Activated T-helper 1 cell treated with anti-CD3 and anti-CD28 coated beads, Interleukin-12 subunit alpha, Interleukin-12 subunit beta, Interleukin-2, Interleukin-4 antibody, amounts not matched to agents 30 ng/mL and 10 ng/mL and 1 ng/mL, durations not matched to agents 14 hours and 24 hours and 36 hours (primary cell): ENCODE measurements around the gene ABHD8. TPM values are rescaled to one million over a fixed set of nuclear protein-coding genes. Genes with fewer than 3 reads are reported as not detected.
A peak's percentile ranks its signal among the peaks of the same experiment; 100 is the strongest.

Source experiments
- DNase-seq: peaks from one replicate; pipeline ENCODE4 v3.0.0; 2021; ENCODE audit warnings: low spot score
- H3K27ac Mint-ChIP-seq: one replicate; pipeline ENCODE4 v1.8.0; 2021; ENCODE audit warnings: mild to moderate bottlenecking, mixed read lengths
- H3K27me3 Mint-ChIP-seq: one replicate; pipeline ENCODE4 v1.8.0; 2022; ENCODE audit warnings: mild to moderate bottlenecking, moderate library complexity, mixed read lengths; ENCODE audit not compliant: insufficient read depth
- H3K36me3 Mint-ChIP-seq: one replicate; pipeline ENCODE4 v1.8.0; 2021; ENCODE audit warnings: low read depth, mixed read lengths
- H3K4me1 Mint-ChIP-seq: one replicate; pipeline ENCODE4 v1.8.0; 2021; ENCODE audit warnings: low read depth, mixed read lengths
- H3K4me3 Mint-ChIP-seq: one replicate; pipeline ENCODE4 v1.8.0; 2021; ENCODE audit warnings: mild to moderate bottlenecking, moderate library complexity, mixed read lengths
- H3K9me3 Mint-ChIP-seq: one replicate; pipeline ENCODE4 v1.8.0; 2021; ENCODE audit warnings: mixed read lengths
- intact Hi-C: fragments of 100-400 bp; cut with micrococcal nuclease; formaldehyde crosslinking; loops from one replicate; pipeline ENCODE4 v1.15.1; 2024
- total RNA-seq: library from RNA; stranded (reverse); gene quantifications from 2 replicates; pipeline ENCODE4 v1.2.3, GENCODE V29; 2022

Gene ABHD8
- total RNA-seq, 1 donor from 2014 or later: 9.0 TPM

DNA sequence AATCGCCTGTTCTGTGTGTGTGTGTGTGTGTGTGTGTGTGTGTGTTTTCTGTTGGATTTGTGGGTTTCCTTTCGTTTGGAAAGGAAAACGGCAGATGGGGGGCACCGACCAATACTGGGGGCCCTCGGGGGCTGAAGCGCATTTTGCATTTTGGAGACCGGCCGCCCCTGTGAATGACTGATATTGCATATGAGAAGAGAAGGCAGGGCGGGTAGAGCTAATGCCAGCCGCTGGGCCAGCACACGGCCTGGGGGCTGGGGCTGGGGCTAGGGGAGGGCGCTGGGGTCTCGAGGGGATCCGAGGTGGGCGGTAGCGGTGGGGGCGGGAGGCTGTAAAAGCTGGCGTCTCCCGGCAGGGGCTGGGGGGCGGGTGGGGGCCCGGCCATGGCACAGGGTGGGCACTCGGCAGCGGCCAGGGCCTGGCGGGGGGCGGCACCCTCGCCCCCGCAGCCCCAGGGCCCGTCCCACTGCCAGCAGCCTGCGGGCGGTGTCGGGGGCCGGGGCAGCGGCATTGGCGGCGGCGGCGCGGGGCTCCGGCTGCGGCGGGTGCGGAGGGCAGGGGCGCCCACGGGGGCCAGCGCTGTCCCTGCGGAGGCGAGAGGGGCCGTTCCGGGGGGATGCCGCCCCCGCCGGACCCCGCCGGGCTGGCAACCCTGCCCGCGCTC is 20.2 kb upstream of the ABHD8 start:
- Mint-ChIP-seq H3K27ac (no peak overlapping the region), H3K9me3 (no peaks in the 10 kb centered on the region), H3K4me1 (no peaks in the 10 kb centered on the region), H3K36me3 (peaks cover 11% of the 10 kb centered on the region), H3K27me3 (no peaks in the 10 kb centered on the region), H3K4me3 (peak overlapping the region; percentile 42)
- intact Hi-C loops: no loop called here
- DNase-seq: no peak

DNA sequence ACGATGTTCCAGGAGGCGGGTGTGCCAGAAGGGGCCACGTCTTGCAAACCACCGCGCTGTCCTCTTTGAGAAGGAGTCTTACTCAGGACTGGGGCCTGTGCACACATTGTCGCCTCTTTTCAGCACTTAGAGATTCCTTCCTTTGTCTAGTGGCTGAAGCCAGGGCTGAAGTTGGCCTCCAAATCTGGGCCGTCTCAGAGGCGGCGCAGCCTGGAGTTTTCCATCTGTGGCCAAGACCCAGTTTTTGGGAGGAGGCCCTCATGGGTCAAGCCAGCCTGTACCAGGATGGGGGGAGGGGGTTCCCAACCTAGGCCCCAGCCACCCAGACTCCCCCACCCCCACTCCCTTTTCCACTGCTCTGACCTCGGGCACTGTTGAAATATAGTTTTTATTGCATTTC is 19.6 kb upstream of the ABHD8 start:
- Mint-ChIP-seq H3K36me3 (peaks cover 11% of the 10 kb centered on the region), H3K4me1 (no peaks in the 10 kb centered on the region), H3K9me3 (no peaks in the 10 kb centered on the region), H3K27ac (no peak overlapping the region), H3K27me3 (no peaks in the 10 kb centered on the region), H3K4me3 (no peak overlapping the region)
- no peak for DNase-seq
- intact Hi-C loops: no loop called here

DNA sequence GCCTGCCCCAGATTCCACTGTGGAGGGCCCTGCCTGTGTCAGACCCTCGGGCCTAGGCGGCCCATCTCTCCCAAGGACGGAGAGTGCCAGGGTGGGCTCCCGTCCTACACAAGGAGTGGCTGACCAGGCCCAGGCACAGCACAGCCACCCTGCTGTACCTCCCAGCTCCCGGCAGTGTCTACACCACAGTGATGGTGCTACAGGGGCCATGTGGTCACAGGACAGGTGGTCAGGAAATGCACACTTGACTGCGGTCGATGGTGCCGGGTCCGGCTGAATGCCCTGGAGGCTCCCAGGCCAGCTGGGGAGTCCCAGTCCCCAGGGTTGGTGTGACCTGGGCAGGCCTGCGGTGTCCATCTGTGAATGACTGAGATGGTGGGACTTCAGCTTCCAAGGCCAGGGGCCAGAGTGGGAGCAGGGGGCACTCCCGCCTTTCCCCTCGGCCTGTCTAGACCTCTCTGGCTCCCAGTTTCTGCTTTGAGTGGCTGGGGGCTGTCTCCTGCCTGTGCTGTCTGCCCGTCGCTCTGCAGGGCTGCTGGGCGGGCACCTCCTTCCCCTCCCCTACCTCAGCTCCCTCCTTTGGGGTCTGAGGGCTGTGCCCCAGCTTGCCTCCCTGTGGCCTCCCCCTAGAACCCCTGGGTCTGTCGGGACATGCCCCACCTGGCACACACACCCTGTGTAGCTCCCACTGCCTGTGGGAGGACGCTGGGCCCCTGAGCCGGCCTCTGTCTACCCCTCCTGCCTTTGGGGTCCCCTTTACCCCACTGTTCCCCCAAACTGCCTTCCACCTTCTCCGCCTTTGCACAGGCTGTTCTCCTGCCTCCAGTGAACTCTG is 18.6 kb upstream of the ABHD8 start:
- Mint-ChIP-seq H3K36me3 (peaks cover 11% of the 10 kb centered on the region), H3K27ac (no peak overlapping the region), H3K9me3 (no peaks in the 10 kb centered on the region), H3K27me3 (no peaks in the 10 kb centered on the region), H3K4me1 (no peaks in the 10 kb centered on the region), H3K4me3 (no peak overlapping the region)
- intact Hi-C loops: no loop called here
- DNase-seq: no peak

DNA sequence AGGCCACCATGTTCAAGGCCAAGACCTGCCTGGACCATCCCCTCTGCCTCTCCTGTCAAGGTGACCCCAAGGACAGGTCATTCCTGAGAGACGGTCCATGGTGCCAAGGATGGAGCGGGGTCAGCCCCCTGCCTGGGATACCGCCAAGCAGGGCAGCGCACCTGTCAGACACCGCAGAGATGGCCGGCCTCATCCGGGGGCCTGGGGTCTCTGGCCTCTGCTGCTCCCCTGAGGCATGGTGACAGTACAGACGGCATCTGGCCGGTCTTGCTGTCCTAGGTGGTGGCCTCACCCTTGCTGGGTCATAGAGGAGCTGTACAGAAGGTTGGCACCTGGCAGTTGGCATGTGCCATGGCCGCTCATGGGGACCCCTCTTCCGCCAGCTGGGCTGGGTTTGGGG is 17.2 kb upstream of the ABHD8 start:
- Mint-ChIP-seq H3K36me3 (peaks cover 18% of the 10 kb centered on the region), H3K9me3 (no peaks in the 10 kb centered on the region)
- DNase-seq: no peak

DNA sequence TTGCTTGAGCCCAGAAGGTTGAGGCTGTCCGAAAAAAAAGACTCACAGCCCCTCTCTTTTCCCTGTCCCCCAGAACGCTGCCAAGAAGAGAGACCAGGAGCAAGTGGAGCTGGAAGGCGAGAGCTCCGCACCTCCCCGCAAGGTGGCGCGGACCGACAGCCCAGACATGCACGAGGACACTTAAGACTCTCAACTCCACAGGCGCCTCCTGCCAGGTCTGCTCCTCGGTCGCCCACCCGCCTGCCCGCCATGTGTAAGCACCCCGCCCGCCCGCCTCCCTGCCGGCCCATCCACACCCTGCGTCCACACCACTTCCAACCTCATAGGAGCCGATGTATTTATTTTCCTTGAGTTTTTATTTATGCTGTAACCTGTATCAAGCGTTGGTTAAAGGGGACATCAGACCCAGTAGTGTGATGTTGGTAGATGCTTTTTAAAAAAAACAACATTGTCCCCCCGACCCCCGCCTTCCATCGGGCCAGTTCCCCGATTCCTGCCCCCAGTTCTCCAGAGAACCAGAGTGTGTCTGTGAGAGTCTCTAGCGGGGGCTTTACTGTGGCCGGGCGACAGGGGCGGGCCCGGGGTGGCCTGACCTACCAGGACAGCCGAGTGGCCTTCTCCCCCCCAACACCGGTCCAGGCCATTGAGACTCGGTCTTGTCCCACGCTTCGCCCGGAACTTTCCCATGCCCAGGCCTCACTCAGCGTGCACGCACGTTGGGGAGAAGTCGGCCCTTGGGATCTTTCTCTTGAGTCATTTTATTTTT is 16.4 kb upstream of the ABHD8 start:
- intact Hi-C loops: no loop called here
- Mint-ChIP-seq H3K4me1 (peaks cover 7% of the 10 kb centered on the region), H3K27me3 (no peaks in the 10 kb centered on the region), H3K9me3 (no peaks in the 10 kb centered on the region), H3K4me3 (no peak overlapping the region), H3K36me3 (peaks cover 20% of the 10 kb centered on the region), H3K27ac (no peak overlapping the region)
- no peak for DNase-seq

More for the DNA sequence above, 17.2 kb upstream of the ABHD8 start:
- Mint-ChIP-seq H3K4me1 (peaks cover 6% of the 10 kb centered on the region), H3K27me3 (no peaks in the 10 kb centered on the region), H3K27ac (no peak overlapping the region), H3K4me3 (no peak overlapping the region)
- intact Hi-C loops: no loop called here

DNA sequence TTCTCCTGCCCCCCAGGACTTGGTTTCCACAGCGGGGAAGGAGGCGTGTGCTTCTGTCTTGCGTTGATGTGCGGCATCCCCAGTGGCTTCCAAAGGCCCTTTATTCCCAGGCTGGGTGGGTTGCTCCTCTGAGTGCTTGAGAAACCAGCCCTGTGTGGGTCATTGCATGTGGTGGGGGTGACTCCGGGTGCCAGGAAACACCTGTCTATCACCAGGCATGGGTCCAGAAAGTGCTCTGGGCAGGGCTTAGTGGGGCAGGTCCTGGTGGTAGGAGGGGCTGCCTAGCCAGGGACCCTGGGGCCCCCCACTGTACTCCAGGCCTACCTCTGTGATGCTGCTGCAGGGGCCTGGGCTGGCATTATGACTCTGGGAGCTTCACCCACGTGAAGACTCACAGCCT is 15.7 kb upstream of the ABHD8 start:
- Mint-ChIP-seq H3K27me3 (no peaks in the 10 kb centered on the region), H3K27ac (no peak overlapping the region)

DNA sequence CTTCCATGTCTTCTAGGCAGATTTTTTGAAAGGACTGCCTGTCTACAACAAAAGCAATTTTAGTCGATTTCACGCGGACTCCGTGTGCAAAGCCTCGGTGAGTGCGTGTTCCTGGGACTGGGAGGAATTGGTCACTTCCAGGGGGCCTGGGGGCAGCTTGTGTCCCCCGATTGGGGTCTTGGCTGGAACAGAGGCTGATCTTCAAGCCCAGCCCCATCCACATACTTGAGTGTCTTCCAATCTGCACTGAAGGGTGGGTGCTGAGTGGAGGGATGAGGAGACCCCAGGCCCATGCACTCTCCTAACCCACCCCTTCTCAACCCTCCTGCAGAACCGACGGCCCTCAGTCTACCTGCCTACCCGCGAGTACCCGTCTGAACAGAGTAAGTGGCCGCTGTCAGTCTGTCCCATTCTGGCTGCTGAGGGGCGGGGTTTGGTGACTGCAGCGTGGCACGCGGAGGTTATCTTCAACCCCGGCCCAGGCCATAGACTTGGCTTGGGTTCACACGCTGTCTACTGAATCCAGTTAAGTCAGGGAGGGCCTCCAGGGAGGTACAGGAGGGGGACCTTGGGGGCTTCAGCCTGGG is 10.9 kb upstream of the ABHD8 start:
- Mint-ChIP-seq H3K27ac (no peak overlapping the region), H3K4me3 (no peak overlapping the region), H3K27me3 (no peaks in the 10 kb centered on the region), H3K4me1 (peaks cover 24% of the 10 kb centered on the region), H3K36me3 (peaks cover 17% of the 10 kb centered on the region), H3K9me3 (no peaks in the 10 kb centered on the region)
- no peak for DNase-seq
- intact Hi-C loops: no loop called here

More for the DNA sequence above, 15.7 kb upstream of the ABHD8 start:
- H3K4me1 Mint-ChIP-seq: peaks cover 7% of the 10 kb centered on the region
- H3K4me3 Mint-ChIP-seq: no peak overlapping the region
- H3K9me3 Mint-ChIP-seq: no peaks in the 10 kb centered on the region
- no peak for DNase-seq
- H3K36me3 Mint-ChIP-seq: peaks cover 22% of the 10 kb centered on the region
- intact Hi-C loops: no loop called here

DNA sequence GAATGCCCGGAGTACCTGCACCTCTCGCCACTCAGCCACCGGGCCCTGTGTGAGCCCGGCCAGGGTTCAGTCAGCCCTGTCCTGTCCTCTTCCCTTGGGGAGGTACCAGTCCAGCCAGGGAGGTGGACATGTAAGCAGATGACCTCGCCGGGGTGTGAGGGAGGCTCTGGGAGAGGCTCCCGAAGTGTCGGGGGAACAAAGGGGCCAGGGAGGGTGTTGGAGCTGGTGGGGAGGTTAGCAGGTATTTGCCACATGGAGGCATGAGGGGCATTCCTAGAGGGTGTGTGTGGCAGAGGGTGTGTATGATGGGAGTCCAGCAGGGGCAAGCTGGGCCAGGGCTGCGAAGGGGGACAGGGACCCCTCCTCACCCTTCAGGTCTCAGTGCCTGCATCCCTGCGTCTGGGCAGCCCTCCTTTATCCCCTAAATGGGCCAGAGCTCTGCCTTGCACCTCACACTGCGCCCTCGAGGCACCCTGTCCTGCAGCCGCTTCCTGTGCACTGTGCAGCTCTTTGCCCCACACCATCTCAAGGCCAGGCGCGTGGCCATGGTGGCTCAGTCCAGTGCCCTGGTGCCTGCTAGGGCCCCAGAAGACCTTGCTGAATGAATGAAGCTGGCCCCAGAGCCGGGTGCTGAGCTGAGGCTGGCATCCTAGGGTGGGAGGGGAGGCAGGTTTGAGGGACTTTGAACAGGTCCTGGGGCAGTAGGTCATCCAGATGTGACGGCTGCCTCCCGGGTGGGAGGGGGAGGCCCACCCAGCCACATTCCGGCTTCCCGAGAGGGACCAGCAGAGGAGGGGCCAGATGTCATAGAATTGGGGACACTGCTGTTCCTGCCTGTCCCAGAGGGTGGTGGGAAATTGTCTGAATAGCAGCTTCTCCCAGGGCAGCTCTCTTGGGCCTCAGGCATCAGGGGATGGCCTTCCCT is 9.2 kb upstream of the ABHD8 start:
- Mint-ChIP-seq H3K9me3 (no peaks in the 10 kb centered on the region), H3K36me3 (peaks cover 21% of the 10 kb centered on the region), H3K27ac (no peak overlapping the region), H3K27me3 (no peaks in the 10 kb centered on the region), H3K4me1 (peaks cover 32% of the 10 kb centered on the region), H3K4me3 (peak overlapping the region; percentile 69)
- intact Hi-C loops: no loop called here
- DNase-seq: no peak

DNA sequence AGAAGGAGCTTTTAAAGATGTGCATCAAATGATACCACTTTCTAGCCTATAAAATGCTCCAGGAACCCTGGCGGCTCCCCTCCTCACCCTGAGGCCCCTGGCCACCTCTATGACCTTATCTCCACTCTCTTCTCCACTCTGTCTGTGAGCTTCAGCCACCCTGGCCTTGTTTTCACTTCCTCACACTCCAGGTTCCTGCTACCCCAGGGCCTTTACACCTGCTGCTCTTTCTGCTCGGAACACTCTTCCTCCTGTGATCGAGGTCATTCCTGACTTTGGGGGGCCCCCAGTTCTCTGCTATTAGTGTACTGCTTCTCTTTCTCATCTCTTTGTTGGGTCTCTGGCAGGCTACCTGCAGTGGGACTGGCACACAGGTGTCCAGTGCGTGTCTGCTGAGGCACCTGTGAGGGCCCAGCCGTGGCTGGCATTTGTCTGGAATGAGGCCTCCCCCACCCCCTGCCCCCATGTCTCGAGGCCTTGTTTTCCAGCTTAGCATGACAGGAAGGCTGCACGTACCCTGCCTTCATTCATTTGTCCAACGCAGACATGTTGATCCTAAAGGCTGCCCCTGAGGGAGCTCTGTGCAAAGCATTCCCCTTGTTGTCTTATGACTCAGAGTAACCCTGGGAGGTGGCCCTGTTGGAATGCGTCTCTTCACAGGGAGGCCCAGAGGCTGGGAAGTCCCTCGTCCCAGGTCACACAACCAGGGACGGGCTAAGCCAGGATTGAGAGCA is 8.4 kb upstream of the ABHD8 start:
- Mint-ChIP-seq H3K9me3 (no peaks in the 10 kb centered on the region), H3K27me3 (no peaks in the 10 kb centered on the region), H3K4me1 (peaks cover 32% of the 10 kb centered on the region), H3K27ac (no peak overlapping the region), H3K36me3 (peaks cover 21% of the 10 kb centered on the region), H3K4me3 (peak overlapping the region; percentile 69)
- no peak for DNase-seq
- intact Hi-C loops: no loop called here

DNA sequence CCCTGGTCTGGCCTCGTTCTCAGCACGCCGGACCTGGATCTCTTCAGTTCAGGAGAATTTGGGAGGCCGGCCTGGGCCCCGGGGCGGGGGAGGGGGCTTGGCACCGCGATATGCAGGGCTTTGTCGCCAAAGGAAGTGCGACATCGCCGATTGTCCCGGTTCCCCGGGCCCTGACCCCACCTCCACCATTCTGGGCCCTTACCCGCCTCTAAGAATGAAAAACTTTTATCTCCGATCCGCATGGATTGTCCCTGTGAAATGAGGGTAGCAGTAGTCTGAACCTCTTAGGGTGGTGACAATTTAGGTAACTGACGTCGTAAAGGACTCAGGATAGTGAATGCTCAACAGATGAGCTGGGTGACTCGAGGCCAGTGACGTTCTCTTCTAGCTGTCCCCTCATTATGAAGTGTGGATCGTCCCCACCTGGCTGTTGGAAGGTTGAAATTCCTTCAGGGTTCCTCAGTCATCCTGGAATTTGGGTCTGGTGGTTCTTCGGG is 6.8 kb upstream of the ABHD8 start:
- Mint-ChIP-seq H3K27ac (peak overlapping the region; percentile 90), H3K36me3 (peaks cover 12% of the 10 kb centered on the region), H3K4me3 (peak overlapping the region; percentile 95), H3K4me1 (peaks cover 33% of the 10 kb centered on the region), H3K27me3 (no peaks in the 10 kb centered on the region), H3K9me3 (no peaks in the 10 kb centered on the region)
- no peak for DNase-seq
- intact Hi-C loops: loop anchor here (1.0 to 10.0 kb wide), 7 partner anchors 27 to 814 kb away; partner anchors contain the start of genes BABAM1, C19orf44, CALR3 and COLGALT1

DNA sequence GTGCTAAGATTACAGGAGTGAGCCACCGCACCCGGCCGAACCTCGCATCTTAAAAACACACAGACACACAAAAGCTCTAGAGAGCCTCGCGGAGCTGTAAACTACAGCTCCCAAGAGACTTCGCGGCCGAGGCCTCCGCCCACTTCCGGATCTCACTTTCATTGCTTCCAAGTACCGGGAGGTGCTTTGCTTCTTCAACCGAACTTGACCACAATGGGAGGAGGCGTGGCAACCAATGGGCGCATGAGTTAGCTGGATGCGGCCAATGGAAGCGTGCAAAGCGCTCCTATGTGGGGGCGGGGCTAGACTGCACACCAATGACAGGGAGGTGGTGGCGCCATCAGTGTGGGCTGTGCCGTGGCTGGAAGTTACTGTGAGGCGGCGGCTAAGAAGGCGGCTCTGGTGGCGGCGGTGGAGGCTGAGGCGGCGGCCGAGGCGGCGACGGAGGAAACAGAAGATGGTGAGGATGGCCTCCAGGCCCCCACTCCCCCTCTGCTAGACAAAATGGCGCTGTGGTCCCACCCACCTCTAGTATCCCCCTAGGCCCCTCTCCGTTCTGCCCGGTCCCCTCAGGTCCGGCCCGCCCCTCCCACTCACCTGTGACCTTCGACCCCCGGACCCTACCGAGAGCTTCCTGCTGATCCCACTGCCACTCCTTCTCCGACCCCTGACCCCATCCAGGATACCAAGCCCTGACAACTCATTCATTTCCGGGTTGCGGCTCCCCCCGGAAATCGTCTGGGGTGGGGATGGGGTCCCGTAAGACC is 6.2 kb upstream of the ABHD8 start, which contains the start of gene DDA1:
DDA1 (plus strand) TSS at position 366 of the 767 bp plus-strand sequence; CDS start at position 458, 92 bp downstream.
- H3K36me3 Mint-ChIP-seq: peaks cover 11% of the 10 kb centered on the region

More for the DNA sequence above, 6.2 kb upstream of the ABHD8 start, which contains the start of gene DDA1:
- Mint-ChIP-seq H3K27ac (peak within 1 kb of the TSS; percentile 90), H3K27me3 (no peaks in the 10 kb centered on the region), H3K9me3 (no peaks in the 10 kb centered on the region), H3K4me3 (peak within 1 kb of the TSS; percentile 95), H3K4me1 (peaks cover 39% of the 10 kb centered on the region)
- intact Hi-C loops: loop anchor here (1.0 to 10.0 kb wide), 7 partner anchors 28 to 813 kb away; partner anchors contain the start of genes BABAM1, C19orf44, CALR3 and COLGALT1
- peak; percentile 99 for DNase-seq
